Lung (tissue), 12 donors: ENCODE results near the gene BASP1. TPM values are rescaled to one million over a fixed set of nuclear protein-coding genes. Genes with fewer than 3 reads are reported as not detected.

ENCODE experiments used
- ATAC-seq: fragments of 200-7000 bp; cut with Tn5 transposase; one replicate; pipeline ENCODE4 v1.9.1; 2020; ENCODE audit warnings: moderate number of reproducible peaks; ENCODE audit not compliant: insufficient read depth, low FRiP score
- DNase-seq, 3 donors: peaks; one replicate each; pipeline ENCODE4 v3.0.0-alpha.2; 2013 to 2017
- H3K27ac ChIP-seq, 2 donors: one replicate each; pipeline ENCODE4 v1.5.1; 2013; ENCODE audit warnings: mild to moderate bottlenecking in 2 of 2, moderate library complexity in 2 of 2, control low read depth in 1 of 2, inconsistent platforms in 1 of 2, low read depth in 1 of 2, low read length in 1 of 2
- H3K27me3 ChIP-seq, 3 donors: one replicate each; pipeline ENCODE4 v1.5.1; 2013; ENCODE audit warnings: low read length in 2 of 3; ENCODE audit not compliant: control insufficient read depth in 3 of 3, insufficient read depth in 3 of 3
- H3K36me3 ChIP-seq, 4 donors: one replicate each; pipeline ENCODE4 v1.5.1; 2013; ENCODE audit warnings: low read length in 4 of 4, mild to moderate bottlenecking in 1 of 4, moderate library complexity in 1 of 4; ENCODE audit not compliant: control insufficient read depth in 4 of 4, insufficient read depth in 4 of 4
- H3K4me1 ChIP-seq, 5 donors: one replicate each; pipeline ENCODE4 v1.5.1; 2013; ENCODE audit warnings: low read length in 5 of 5, mild to moderate bottlenecking in 2 of 5, moderate library complexity in 1 of 5; ENCODE audit not compliant: control insufficient read depth in 5 of 5, insufficient read depth in 5 of 5
- H3K4me3 ChIP-seq: one replicate; pipeline ENCODE4 v1.5.1; 2013; ENCODE audit warnings: mild to moderate bottlenecking, control low read depth, moderate library complexity
- H3K9ac ChIP-seq, 2 donors: one replicate each; pipeline ENCODE4 v1.5.1; 2013; ENCODE audit warnings: low read length in 2 of 2, control low read depth in 1 of 2; ENCODE audit not compliant: insufficient read depth in 1 of 2
- H3K9me3 ChIP-seq, 4 donors: one replicate each; pipeline ENCODE4 v1.5.1; 2013; ENCODE audit warnings: low read length in 3 of 4, mild to moderate bottlenecking in 1 of 4, moderate library complexity in 1 of 4; ENCODE audit not compliant: control insufficient read depth in 4 of 4, insufficient read depth in 3 of 4
- CTCF ChIP-seq: IDR thresholded peaks from 2 replicates; pipeline ENCODE4 v1.5.1; 2012; ENCODE audit warnings: mild to moderate bottlenecking; ENCODE audit errors: control extremely low read depth, extremely low read depth
- WGBS, 2 donors: extraction: QIAGEN DNeasy Blood & Tissue Kit; methylation state at CpG; one replicate each; pipeline ENCODE4 v1.1.7; 2013; 5-methylcytosine and 5-hydroxymethylcytosine counted together
- polyA plus RNA-seq, 2 donors: library from polyadenylated mRNA; stranded (reverse); fragments of 200-250 nt; gene quantifications; one replicate each; pipeline ENCODE4 v1.2.1, GENCODE V29; 2013
- total RNA-seq, 2 donors: library from RNA; depleted of rRNA in 1 of 2; stranded (reverse); fragments of >200 nt in 1 of 2; gene quantifications; one replicate each; pipeline ENCODE4 v1.2.1, GENCODE V29; 2014 to 2021
- donor health status: control.
- donor health status: control.
- donor health status: Bipolar disorder and iron deficiency.
- donor health status: healthy.
- donor health status: DM: yes; HTN: yes; CAD: no.

Gene BASP1
- total and polyA plus RNA-seq, 4 donors: 12.7 to 118 (median 33.2) TPM

DNA sequence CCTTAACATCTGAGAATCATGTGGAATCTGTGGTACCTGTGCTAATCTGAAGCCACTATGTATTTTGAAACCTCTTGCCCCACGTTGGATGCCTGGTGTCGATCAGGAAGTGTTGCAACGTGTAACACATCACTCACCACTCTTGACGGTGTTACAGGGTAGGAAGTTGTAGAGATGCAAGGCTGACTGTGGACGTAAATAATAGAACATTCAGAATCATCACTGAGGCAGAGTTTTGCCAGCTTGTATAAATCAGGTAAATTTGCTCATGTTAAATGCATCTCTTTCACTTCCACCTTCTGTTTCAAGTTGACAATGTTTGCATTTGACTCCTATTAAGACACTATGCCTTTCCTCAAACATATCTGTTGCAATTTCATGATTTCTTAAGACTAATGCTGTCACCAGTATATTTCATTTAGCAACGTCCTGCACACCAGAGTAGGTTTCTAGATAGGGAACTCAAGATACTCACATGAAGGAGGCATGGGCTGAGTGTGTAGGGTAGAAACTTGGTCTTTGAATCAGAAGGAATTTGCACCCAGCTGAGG is 38.1 kb downstream of the BASP1 start:
- Histone ChIP-seq H3K4me1 (peaks cover 0 to 4% (median 0%) of the 10 kb centered on the region in 5 donors), H3K27me3 (no peaks in the 10 kb centered on the region), H3K9me3 (no peaks in the 10 kb centered on the region), H3K4me3 (no peak overlapping the region), H3K9ac (no peak overlapping the region), H3K36me3 (no peaks in the 10 kb centered on the region), H3K27ac (peak overlapping the region in 1 of 2 donors; percentile 16)
- WGBS, 2 donors: 8 to 19% methylated on average over 6 of the region's 6 CpGs
- DNase-seq: no peak
- ATAC-seq: no peak
- TF ChIP-seq CTCF: no peak

GRCh38 chr5:17256171-17256570 is 38.7 kb downstream of the BASP1 start:
- Histone ChIP-seq H3K36me3 (no peaks in the 10 kb centered on the region), H3K9ac (no peak overlapping the region), H3K27ac (no peak overlapping the region), H3K9me3 (no peaks in the 10 kb centered on the region), H3K4me1 (peaks cover 0 to 4% (median 0%) of the 10 kb centered on the region in 5 donors), H3K27me3 (no peaks in the 10 kb centered on the region), H3K4me3 (no peak overlapping the region)
- no peak for ATAC-seq
- no peak for DNase-seq
- TF ChIP-seq CTCF: no peak
- 71 to 91% methylated on average over 3 of the region's 3 CpGs for WGBS, 2 donors

DNA sequence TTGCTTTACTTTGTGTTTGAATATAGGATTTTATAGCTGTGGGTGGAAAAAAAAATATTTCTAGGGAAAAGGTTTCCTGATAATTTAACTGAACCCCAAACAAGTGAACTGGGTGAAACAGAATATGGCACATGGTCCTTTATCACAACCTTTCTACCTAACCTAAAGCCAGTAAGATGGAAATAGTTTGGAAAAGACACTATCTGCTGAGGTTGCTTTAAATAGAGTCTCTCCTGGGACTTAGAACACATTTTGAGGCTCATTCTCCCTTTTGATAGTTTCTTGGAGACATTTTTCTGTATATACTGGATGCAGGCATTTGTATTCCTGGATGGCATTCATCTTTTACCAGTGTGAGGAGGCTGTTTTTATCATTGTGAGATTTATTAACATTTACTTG is 39.4 kb downstream of the BASP1 start:
- Histone ChIP-seq H3K9me3 (no peaks in the 10 kb centered on the region), H3K9ac (no peak overlapping the region), H3K27me3 (no peaks in the 10 kb centered on the region), H3K36me3 (no peaks in the 10 kb centered on the region), H3K27ac (no peak overlapping the region), H3K4me3 (no peak overlapping the region), H3K4me1 (peaks cover 0 to 2% (median 0%) of the 10 kb centered on the region in 5 donors)
- no peak for ATAC-seq
- DNase-seq: no peak
- no peak for TF ChIP-seq CTCF

DNA sequence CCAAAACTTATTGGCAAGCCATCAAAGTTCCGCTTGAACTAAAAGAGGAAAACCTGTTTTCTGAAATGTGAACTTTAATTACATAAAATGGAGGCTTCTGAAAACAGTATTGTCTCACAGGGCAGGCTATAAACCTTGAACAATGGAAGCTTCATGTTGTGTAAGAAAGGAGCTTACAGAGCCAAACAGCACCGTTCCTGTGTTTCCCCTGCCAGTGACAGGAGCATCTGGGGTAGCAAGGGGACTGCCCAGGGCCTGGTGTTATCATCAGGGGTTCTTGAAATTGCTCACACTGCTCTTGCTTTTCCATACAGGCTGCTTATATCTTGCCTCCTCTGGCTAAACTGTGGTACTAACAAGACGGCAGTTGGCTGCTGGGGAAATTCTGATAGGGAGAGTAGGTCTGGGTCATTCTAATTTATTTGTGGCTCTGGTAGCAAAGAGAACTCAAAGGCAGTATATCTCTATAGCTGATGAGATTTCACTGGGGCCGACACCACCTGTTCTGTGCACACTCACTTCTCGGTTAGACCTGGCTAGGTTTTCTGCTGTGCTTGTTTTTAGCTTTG is 40.4 kb downstream of the BASP1 start:
- no peaks in the 10 kb centered on the region for H3K4me1 ChIP-seq
- no peak overlapping the region for H3K9ac ChIP-seq
- no peak overlapping the region for H3K27ac ChIP-seq
- H3K4me3 ChIP-seq: no peak overlapping the region
- 74 to 76% methylated on average over 5 of the region's 5 CpGs for WGBS, 2 donors
- H3K27me3 ChIP-seq: no peaks in the 10 kb centered on the region
- no peaks in the 10 kb centered on the region for H3K36me3 ChIP-seq
- DNase-seq (no peak), ATAC-seq (no peak)
- H3K9me3 ChIP-seq: no peaks in the 10 kb centered on the region
- no peak for TF ChIP-seq CTCF
